HG03139 (cell line): ENCODE data around the gene LCE3A.
"Not testable (repeated sequence)": the region's sequence is repeated elsewhere in the genome, so short reads cannot be mapped to it uniquely, and the experiment has no call there.

Experiments
- ATAC-seq: cut with Tn5 transposase; IDR thresholded peaks from one replicate; pipeline ENCODE4 v1.9.1; 2021; ENCODE audit not compliant: unreplicated experiment

The LCE3A gene

GRCh38 chr1:152622803-152623202, at the start of gene LCE3A:
Gene LCE3A, minus strand, starts transcription at chr1:152623103. Its CDS starts 0 bp downstream, at chr1:152623103.
- no peak for ATAC-seq

GRCh38 chr1:152667648-152668047, 44.7 kb upstream of the LCE3A start:
- ATAC-seq = no peak

- ATAC-seq = not testable (repeated sequence)
These were observed 43.3 kb upstream of the LCE3A start for GRCh38 chr1:152666171-152666570.

DNA sequence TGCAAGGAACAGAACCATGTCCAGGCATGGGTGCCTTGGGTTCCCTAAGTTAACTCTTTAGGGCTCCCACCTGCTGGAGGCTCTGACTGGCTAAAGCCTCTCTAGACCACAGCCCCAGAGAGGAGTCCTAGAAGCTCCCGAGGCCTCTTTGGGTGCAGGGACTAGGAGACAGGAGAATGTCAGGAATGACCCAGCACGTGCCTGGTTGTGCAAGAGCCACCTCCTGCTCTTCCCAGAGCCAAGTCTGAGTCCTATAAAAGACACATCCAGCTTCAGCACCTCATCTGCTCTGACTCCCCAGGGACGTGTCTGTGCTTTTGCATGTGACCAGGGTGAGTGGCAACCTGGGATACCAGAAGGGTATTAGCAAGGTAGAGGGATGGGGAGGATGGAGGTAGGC, 40.2 kb upstream of the LCE3A start, which contains the start of gene LCE2D:
TSS of gene LCE2D (plus strand) at position 283 of the 400 bp plus-strand sequence. CDS start 726 bp downstream, outside the sequence.
- ATAC-seq = no peak

DNA sequence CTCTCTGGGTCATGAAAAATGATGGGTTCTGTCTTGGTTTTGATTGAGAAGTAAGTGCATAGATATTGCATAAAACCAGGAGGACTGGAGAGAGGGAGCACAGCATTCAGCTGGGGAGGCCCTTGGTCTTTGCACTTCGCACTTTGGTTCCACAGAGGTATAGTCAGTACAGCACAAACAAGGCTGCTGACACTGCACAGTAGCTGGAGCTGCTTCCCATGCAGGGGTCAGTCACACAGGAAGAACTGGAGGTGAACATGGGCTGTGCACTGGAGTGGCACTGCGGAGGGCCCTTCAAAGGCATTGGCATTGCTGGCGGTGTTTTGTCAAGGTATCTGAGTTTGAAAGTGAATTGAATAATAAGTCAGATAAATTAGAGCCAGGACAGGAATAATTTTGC, 35.7 kb upstream of the LCE3A start:
- ATAC-seq = no peak

- no peak for ATAC-seq
These were observed 34.8 kb upstream of the LCE3A start for GRCh38 chr1:152657677-152658076.

DNA sequence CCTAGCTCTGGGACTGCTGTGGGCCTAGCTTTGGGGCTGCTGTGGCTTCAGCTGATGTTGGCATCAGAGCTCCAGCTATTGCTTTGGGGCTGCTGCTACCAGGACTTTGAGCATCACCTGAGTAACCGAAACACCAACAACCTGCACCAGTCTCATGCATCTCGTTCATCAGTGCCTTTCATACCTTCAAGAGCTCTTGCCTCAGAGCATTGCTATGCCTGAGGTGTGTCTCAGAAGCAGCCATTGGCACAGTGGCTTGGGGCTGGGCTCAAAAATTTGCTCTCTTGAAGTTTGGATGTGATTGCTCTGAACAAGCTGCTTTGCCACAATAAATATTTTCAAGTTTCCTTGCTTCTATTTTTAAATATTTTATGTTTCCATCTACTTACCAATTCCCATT, 33.6 kb upstream of the LCE3A start:
- ATAC-seq = no peak

GRCh38 chr1:152654110-152654509, 31.2 kb upstream of the LCE3A start:
- ATAC-seq = no peak

DNA sequence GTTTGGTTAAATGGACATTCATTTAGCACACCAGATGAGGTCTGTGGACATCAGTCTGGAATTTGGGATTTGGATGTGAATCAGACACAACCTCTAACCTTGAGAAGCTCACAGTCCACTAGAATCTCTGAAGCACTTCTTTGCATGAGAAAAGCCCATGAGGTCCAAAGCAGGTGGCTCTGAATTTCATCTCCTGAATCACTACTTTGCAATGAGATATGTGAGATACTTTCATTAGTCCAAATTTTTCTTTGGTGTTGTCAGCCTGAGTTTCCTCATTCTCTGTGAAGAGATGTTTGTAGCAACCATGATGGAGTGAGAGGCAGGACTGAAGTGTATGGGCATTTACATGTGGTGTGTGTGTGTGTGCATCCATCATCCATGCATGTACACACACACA, 23.8 kb upstream of the LCE3A start:
- ATAC-seq = no peak

DNA sequence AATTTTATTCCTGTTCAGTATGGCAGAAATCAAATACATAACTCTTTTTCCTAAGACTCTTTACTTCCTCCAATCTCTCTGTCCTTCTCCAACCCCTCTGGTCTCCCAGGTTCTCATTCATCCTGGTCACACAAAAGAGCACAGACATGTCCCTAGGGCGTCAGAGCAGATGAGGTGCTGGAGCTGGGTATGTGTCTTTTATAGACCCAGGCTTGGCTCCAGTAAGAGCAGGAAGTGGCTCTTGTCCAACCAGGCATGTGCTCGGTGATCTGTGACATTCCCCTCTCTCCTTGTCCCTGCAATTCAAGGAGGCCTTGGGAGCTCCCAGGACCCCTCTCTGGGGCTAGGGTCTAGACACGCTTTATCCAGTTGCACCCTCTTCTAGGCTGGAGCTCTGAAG, 22.2 kb upstream of the LCE3A start:
- ATAC-seq = no peak

DNA sequence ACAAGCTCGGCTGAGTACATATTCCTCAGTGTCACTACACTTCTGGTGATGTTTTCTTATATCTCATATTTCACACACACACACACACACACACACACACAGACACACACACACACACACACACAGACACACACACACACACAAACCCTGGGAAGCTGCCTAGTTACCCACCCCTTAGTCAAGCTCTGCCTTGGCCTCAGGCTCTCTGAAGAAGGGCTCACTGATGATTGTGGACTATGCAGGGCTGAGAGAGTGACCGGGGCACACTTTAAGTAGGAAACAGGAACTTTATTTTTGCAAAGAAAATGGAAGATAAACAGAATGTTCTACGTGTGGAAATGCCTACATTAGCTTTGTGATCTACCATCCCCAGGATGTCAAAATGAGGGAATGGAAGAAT, 21.0 kb upstream of the LCE3A start:
- no peak for ATAC-seq

GRCh38 chr1:152640351-152640750, 17.4 kb upstream of the LCE3A start:
- ATAC-seq = no peak

- ATAC-seq = no peak
These were observed 7.7 kb upstream of the LCE3A start for GRCh38 chr1:152630596-152630995.

- no peak for ATAC-seq
These were observed 3.8 kb upstream of the LCE3A start for GRCh38 chr1:152626744-152627143.

DNA sequence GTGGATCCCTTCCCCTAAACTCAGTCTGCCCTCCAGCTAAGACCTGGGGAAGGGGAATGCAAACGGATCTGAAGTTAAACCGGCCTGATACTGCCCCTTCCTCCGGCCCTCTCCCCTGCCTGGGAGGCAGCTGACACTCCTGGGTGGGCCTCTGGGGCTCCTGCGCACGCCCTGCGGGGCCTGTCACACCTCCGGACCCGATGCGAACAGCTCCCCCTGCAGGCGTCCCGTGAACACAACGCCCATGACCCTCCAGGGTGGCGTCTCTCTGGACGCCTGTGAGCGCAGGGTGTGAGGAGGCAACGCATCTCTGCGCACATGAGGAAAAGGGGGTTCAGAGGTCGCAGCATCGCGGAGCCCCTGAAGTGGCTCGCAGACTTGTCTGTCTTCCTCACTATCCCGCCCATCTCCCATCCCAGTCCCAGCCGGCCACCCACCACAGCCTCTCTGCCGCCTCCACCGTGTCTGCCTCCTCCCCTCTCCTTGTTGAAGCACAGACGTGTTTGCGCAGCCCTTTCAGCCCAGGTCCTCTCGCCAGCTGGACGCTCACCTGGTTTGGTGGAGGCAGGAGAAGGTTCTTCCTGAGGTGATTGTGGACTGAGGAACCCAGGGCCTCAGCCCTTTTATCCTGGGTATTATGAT, 421 bp upstream of the LCE3A start:
- ATAC-seq = no peak

DNA sequence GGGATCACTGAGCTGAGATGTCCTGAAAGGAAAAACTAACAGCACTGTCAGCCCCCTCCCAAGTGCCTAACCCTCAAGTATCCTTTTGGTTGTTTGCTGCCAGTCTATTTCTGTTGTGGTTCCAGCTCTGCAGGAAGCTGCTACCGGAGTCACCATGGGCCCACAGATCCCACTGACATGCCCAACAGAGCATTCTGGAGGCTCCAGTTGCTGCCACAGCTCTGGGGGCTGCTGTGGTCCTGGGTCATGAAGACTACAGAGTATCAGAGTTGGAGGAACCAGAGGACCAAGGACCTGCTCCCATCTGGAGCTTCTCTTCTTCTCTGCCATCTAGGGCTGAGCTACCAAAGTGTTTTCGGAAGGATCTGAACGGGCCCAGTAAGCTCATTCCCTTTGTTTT, 910 bp downstream of the LCE3A start:
- no peak for ATAC-seq

GRCh38 chr1:152613511-152613910, 9.4 kb downstream of the LCE3A start, which contains the start of gene LCE3B:
Gene LCE3B, plus strand, starts transcription at chr1:152613811. Its CDS starts 0 bp downstream, at chr1:152613811.
- ATAC-seq = no peak

DNA sequence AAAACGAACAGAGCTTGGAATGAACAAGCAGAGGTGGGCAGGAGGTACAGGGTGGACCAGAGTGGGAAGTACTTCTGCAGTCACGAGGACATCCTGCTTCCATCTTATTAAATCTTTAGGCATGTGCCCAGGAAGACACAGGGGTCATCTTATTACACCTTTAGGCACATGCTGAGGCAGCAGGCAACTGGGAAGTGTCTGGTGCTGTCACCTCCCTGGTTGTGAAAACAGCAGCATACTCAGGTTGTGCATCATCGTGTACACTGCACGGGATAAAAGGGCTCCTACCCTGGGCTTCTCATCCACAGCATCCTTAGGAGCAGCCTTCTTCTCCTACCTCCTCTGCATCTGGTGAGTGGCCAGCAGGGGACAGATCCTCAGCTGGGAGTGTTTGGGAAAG, 23.0 kb downstream of the LCE3A start, which contains the start of gene LCE3C:
TSS of gene LCE3C (plus strand) at position 301 of the 400 bp plus-strand sequence. CDS start 498 bp downstream, outside the sequence.
- no peak for ATAC-seq

GRCh38 chr1:152596986-152597385, 25.9 kb downstream of the LCE3A start:
- no peak for ATAC-seq

DNA sequence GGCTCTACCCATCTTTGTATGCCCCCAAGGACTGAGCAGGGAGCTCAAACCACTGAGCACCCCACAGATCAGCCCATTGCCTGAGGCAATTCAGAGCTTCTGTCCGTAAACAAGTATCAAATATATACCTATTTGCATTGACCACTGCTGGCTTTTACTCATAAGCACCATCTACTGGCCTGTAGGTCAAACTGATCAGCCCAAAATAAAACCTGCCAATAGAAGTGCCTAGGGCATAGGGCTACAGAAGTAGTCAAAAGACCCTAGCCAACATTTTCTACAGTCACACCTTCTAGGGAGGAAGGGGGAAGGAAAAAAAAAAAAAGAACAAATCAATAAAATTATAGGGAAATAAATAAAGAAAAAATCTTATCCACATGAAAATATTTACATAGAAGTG, 37.3 kb downstream of the LCE3A start:
- no peak for ATAC-seq

- ATAC-seq = no peak
These were observed 40.3 kb downstream of the LCE3A start for GRCh38 chr1:152582647-152583046.

DNA sequence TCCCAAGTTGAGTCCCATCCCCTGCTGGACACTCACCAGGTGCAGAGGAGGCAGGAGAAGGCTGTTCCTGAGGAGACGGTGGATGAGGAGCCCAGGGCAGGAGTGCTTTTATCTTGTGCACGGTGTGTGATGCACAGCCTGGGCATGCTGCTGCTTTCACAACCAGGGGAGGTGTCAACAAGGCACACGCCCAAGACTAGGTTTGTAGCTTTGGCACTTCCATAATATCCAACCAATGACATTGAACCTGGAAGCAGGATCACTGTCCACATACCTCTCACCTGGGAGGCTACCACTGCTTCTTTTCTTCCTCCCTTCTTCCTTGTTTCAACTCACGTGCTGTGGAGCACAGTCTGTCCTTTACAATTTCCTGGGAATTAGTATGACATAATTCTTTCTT, 42.5 kb downstream of the LCE3A start, which contains the start of gene LCE3D:
TSS of gene LCE3D (minus strand) at position 84 of the 400 bp plus-strand sequence. CDS start 580 bp downstream, outside the sequence.
- no peak for ATAC-seq

DNA sequence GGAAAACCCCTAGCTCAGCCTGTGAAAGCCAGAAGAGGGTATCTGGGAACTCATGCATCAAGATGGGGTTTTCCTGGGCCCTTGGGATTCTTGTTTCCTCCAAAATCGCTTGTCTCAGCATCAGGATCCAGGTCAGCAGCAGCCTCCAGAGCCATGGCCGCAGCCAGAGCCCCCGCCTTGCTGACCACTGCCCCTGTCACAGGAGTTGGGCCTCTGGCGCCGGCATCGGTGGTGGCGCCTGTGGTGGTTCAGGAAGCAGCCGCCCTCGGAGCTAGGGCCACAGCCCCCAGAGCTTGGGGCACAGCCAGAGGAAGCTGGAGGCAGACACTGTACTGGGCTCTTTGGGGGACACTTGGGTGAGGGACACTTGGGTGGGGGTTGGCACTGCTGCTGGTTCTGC, 43.4 kb downstream of the LCE3A start:
- not testable (repeated sequence) for ATAC-seq
